HG02798 (cell line): ENCODE results near the gene FXYD6.

Experiments used
- ATAC-seq: cut with Tn5 transposase; IDR thresholded peaks from one replicate; pipeline ENCODE4 v1.9.1; 2021; ENCODE audit warnings: mild to moderate bottlenecking; ENCODE audit not compliant: unreplicated experiment, poor library complexity

Gene FXYD6

DNA sequence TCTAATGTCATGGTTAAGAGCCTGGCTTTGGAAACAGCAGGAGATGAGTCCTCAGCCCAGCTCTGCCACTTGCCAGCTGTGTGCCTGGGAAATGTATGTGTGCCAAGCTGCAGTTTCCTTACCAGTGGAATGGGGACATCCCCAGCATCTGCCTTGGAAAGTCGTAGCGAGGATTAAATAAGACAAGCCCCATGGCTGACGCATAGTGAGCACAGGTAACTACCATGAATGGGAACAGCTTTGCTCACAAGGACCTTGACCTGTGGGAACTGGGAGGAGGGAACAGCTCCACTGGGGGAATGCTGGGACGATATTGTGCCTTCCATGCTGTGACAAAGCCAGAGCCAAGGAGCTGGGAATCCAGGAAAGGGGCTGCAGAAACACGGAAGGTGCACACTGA, 76.8 kb downstream of the FXYD6 start:
- no peak for ATAC-seq

DNA sequence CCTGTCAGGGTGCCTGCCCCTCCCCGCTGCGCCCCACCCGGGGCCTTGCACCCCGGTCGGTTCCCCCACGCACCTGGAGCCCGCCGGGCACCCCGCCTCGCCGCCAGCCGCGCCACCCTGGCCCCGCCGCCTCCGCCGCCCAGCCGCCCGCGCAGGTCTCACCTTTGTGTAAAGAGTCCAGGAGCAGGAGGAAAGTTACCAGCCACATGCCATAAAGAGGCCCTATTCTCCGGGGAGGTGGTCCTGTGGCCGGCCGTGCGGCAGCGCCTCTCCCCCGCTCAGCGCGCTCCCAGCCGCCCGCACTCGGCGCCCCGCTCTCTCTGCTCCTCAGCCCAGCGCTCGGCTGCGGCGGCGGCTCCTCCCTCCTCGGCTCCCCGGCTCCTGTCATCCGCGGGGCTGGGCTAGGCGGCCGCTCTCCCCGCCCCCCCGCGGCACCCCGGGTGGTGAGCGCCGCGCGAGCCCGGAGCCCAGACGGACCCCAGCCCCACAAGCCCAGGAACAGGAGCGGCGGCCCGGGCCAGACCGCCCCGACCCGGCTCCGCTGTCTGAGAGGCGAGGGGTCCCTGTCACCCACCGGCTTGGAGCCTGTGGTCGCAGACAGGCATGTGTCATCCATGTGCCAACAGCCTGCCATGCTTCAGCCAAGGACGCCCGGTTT, 79.5 kb downstream of the FXYD6 start, which contains the start of gene DSCAML1:
TSS of gene DSCAML1 (minus strand) at position 345 of the 658 bp plus-strand sequence. CDS start at position 208, 137 bp downstream.
- no peak for ATAC-seq

- no peak for ATAC-seq
Measured at GRCh38 chr11:117796456-117796871, 80.0 kb downstream of the FXYD6 start.

DNA sequence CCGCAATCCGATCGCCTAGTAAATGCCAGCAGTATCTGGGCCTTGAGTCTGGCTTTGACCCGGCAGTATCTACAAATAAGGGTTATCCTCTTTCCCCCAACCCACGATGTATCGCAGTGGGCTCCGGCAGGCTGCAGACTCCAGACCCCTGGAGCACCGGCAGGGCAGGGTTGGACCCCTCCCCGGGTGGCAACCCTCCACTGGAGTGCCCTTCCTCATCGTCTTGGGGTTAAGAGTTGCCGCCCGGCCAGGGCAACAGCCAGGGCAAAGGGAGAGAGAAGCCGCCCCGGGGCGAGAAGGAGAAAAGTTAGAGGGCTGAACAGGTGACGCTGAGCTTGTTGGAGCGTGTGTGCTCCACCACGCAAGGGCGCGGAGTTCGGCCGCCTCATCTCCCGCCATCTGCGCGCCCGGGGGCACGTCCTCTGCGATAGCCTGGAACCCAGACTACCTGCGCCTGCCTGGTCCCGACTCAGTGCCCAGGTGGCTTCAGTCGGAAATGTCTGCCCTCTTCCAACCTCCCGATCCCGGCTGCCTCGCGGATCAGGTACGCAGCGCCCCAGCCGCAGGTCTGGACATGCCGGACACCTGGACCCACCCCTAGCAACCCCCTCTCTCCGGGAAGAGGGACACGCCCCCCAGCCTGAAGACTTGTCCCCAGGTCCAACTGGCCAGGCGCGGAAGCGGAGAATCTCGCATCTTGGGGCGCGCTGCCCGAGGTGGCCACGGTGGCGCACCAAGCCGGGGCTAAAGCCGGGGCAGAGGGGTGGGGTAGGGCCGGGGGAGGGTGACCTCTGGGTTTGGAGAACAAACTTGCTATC, 80.6 kb downstream of the FXYD6 start:
- no peak for ATAC-seq

DNA sequence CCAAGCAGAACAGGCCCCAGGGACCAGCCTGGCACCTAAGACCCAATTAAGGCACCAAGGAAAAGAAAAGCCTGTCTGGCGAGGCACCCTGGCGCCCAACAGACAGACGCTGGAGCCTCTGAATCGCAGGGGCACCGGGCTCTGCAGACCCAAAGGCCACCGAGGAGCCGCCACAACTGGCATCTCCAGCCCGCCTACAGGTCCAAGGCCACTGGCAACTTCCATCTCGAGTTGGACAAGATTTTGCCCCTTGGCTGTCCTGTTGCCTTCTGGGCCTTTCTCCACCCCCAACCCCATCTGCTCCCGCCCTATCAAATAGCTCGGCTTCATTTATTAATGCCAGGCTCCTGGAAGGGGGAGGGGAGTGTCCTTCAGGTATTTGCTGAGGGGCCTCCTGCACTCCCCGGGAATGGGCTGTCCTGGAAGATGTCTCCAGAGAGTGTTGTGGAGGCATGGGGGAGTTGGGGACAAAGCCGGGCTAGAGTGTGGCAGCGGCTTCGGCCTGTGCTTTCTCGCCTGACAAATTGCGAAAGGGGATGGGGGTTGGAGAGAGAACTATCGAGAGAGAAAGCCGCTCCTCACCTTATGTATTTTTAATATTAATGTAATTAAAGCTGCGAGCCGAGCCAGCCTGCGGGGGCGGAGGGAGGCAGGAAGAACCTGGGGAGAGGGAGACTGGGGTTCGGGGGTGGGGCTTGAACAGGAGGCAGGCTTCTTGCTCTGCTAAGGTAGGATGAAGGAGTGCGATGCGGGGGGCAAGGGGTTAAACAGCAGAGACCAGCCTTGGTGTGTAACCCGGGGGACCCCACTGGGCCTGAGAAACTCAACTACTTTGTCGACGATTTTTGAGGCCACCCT, 81.5 kb downstream of the FXYD6 start:
- ATAC-seq = no peak

GRCh38 chr11:117794135-117794534, 82.3 kb downstream of the FXYD6 start:
- ATAC-seq = no peak

- no peak for ATAC-seq
Measured at GRCh38 chr11:117793583-117793982, 82.9 kb downstream of the FXYD6 start.

DNA sequence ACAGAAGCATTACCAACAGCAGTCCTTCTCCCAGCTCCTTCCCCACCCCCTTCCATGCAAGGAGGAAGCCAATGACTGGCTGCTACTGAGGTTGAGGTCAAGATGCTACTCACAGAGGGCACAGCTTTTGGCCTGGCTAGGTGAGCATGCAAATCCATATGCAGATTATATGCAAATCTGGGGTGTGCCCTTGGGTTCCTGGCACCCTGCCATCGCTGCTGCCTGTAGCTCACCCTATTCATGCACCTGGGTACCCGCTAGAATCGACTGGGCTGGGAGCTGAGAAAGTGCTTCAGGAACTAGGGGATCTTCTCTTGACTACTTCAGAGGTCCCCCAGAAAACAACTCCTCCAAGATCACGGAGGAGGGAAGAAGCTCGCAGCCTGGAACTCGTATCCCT, 83.5 kb downstream of the FXYD6 start:
- no peak for ATAC-seq

DNA sequence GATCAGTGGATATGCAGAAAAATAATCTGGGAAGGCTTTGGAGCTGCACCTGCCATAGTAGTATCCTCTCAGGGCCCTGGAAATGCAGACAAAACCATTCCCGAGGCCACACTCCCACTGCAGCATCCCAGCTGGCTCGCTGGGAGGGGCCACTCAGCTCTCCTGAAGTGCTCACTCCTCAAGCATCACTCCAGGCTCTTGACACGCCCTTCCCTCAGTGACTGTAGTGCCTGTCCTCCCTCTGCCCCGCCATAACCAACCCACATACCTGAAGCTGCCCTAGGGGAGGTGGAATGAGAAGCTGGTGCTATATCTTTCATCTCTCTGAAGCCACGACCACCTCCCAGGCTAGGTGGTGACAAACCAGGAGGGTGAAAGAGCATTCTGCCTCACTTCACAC, 84.2 kb downstream of the FXYD6 start:
- ATAC-seq = no peak

- ATAC-seq = no peak
Measured at GRCh38 chr11:117790279-117790678, 86.2 kb downstream of the FXYD6 start.

GRCh38 chr11:117789241-117789640, 87.2 kb downstream of the FXYD6 start:
- no peak for ATAC-seq
